ENCODE results near the gene CTCFL. TPM values are rescaled to one million over a fixed set of nuclear protein-coding genes. Genes with fewer than 3 reads are reported as not detected.
A peak's percentile ranks its signal among the peaks of the same experiment; 100 is the strongest.
"Not testable (repeated sequence)": the region's sequence is repeated elsewhere in the genome, so short reads cannot be mapped to it uniquely, and the experiment has no call there.

CTCFL gene
- total RNA-seq, 1 experiment from 2014 or later = not detected

DNA sequence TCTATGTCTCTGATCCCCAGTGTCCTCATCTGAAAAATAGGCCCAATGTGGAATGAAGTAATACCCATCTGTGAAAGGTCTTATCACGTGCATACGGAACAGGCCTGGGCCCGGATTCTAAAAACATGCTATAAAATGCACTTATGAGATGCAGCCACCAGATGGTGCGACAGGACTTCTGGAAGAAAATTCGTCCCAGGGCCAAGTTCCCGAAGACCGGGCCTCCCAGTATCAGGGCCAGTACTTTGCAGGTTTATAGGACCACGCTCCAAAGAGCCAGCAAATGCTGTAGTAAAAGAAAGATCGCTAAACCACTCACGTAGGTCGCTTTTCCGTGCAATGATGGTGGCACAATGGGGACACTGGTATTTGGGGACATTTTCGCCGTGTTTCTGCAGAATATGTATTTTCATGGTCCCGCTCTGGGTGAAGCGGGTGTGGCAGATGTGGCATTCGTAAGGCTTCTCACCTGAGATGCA is 10.6 kb downstream of the CTCFL start:
- H3K27me3 ChIP-seq (ENCODE audit: insufficient read depth, low read depth) = peaks cover 9% of the 10 kb centered on the region; the same call in 1 of the 2 replicates
- no peaks in the 10 kb centered on the region for H3K4me1 ChIP-seq (replicated peaks; ENCODE audit: insufficient read depth)
- H3K4me3 ChIP-seq = no peak overlapping the region
- no peaks in the 10 kb centered on the region for H4K20me1 ChIP-seq (ENCODE audit: insufficient read depth)
- no peaks in the 10 kb centered on the region for H3F3A ChIP-seq (ENCODE audit: insufficient read depth, low read depth)
- ChIA-PET CTCF (interaction anchor here (0.7 kb wide), 2 partner anchors 684 to 1074 kb away, joined by 4 to 5 read pairs; no protein-coding TSS in a partner anchor), POLR2A (ENCODE audit: unreplicated experiment) (no interaction called here)
- no TSS peak for BruUV-seq (replicated peaks)
- H3K27ac ChIP-seq = no peak overlapping the region
- no peak overlapping the region for H3K4me2 ChIP-seq
- no peaks in the 10 kb centered on the region for H3K9me3 ChIP-seq (ENCODE audit: insufficient read depth, low read depth)
- H2AFZ ChIP-seq = no peak overlapping the region
- TF ChIP-seq EZH2 (IDR thresholded peaks at IDR 0.05; ENCODE audit: low read depth) (no peak), CTCF (conservative IDR thresholded peaks at IDR 0.05) (peak; percentile 92)
- H3K36me3 ChIP-seq (ENCODE audit: low read depth) = no peaks in the 10 kb centered on the region
- intact Hi-C loops (cut with micrococcal nuclease; ENCODE audit: unreplicated experiment) = loop anchor here (1.0 to 5.0 kb wide), 3 partner anchors 80 to 695 kb away; no protein-coding TSS in a partner anchor
- no peaks in the 10 kb centered on the region for H3K79me2 ChIP-seq (ENCODE audit: low read depth)
- no peaks in the 10 kb centered on the region for H3K9me2 ChIP-seq (ENCODE audit: insufficient read depth)
- peak; percentile 56 for DNase-seq

GRCh38 chr20:57513199-57513598 is 11.7 kb downstream of the CTCFL start:
- no peaks in the 10 kb centered on the region for H3K9me3 ChIP-seq (ENCODE audit: insufficient read depth, low read depth)
- no peak overlapping the region for H3K4me3 ChIP-seq
- H3K9me2 ChIP-seq (ENCODE audit: insufficient read depth) = no peaks in the 10 kb centered on the region
- no peak overlapping the region for H2AFZ ChIP-seq
- intact Hi-C loops (cut with micrococcal nuclease; ENCODE audit: unreplicated experiment) = loop anchor here (5.0 kb wide), 1 partner anchor 421 kb away; no protein-coding TSS in a partner anchor
- POLR2A ChIA-PET (ENCODE audit: unreplicated experiment) = no interaction called here
- H3F3A ChIP-seq (ENCODE audit: insufficient read depth, low read depth) = 0 out of 2 replicates have a peak, but pooled peaks cover 3% of the 10 kb centered on the region
- no peaks in the 10 kb centered on the region for H4K20me1 ChIP-seq (ENCODE audit: insufficient read depth)
- no peak overlapping the region for H3K4me2 ChIP-seq
- CTCF ChIA-PET = interaction anchor here (1.0 kb wide), 1 partner anchor 12 kb away, joined by 3 read pairs; no protein-coding TSS in a partner anchor
- H3K79me2 ChIP-seq (ENCODE audit: low read depth) = no peaks in the 10 kb centered on the region
- TF ChIP-seq CTCF (conservative IDR thresholded peaks at IDR 0.05) (no peak), EZH2 (IDR thresholded peaks at IDR 0.05; ENCODE audit: low read depth) (no peak)
- no peaks in the 10 kb centered on the region for H3K27me3 ChIP-seq (ENCODE audit: insufficient read depth, low read depth)
- no peaks in the 10 kb centered on the region for H3K36me3 ChIP-seq (ENCODE audit: low read depth)
- BruUV-seq (replicated peaks) = no TSS peak
- DNase-seq = no peak
- H3K27ac ChIP-seq = no peak overlapping the region
- H3K4me1 ChIP-seq (replicated peaks; ENCODE audit: insufficient read depth) = no peaks in the 10 kb centered on the region

DNA sequence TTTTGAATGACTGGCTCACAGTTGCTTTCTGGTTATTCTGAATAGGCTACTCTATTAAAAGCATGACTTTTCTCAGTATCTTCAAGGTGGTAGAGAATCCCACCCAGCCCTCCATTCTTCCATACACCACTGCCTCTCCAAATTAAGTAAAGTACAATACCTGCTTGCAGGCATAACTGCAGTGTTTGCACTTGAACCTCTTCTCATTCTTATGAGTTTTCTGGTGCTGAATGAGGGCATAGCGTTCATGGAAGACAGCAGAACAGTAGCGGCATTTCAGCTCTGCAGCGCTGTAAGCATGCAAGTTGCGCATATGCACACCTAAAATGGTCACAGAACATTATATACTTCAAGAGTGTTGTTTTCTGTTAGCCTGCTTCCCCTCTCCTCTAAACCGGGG is 12.5 kb downstream of the CTCFL start:
- Histone ChIP-seq H3K4me3 (no peak overlapping the region), H3K27ac (no peak overlapping the region), H3K4me2 (no peak overlapping the region), H3K79me2 (ENCODE audit: low read depth) (no peaks in the 10 kb centered on the region), H3K9me3 (ENCODE audit: insufficient read depth, low read depth) (no peaks in the 10 kb centered on the region), H3K27me3 (ENCODE audit: insufficient read depth, low read depth) (no peaks in the 10 kb centered on the region), H2AFZ (no peak overlapping the region), H3K4me1 (replicated peaks; ENCODE audit: insufficient read depth) (no peaks in the 10 kb centered on the region), H3F3A (ENCODE audit: insufficient read depth, low read depth) (0 out of 2 replicates have a peak, but pooled peaks cover 3% of the 10 kb centered on the region), H3K9me2 (ENCODE audit: insufficient read depth) (no peaks in the 10 kb centered on the region), H4K20me1 (ENCODE audit: insufficient read depth) (no peaks in the 10 kb centered on the region), H3K36me3 (ENCODE audit: low read depth) (no peaks in the 10 kb centered on the region)
- ChIA-PET POLR2A (ENCODE audit: unreplicated experiment) (interaction anchor here (0.7 kb wide), 1 partner anchor 209 kb away, joined by 5 read pairs; no protein-coding TSS in a partner anchor), CTCF (interaction anchor here (0.6 kb wide), 1 partner anchor 105 kb away, joined by 11 read pairs; no protein-coding TSS in a partner anchor)
- no peak for DNase-seq
- no peak for TF ChIP-seq EZH2 (IDR thresholded peaks at IDR 0.05; ENCODE audit: low read depth)
- TF ChIP-seq CTCF (conservative IDR thresholded peaks at IDR 0.05) = no peak
- no TSS peak for BruUV-seq (replicated peaks)
- intact Hi-C loops (cut with micrococcal nuclease; ENCODE audit: unreplicated experiment) = loop anchor here (5.0 kb wide), 1 partner anchor 420 kb away; no protein-coding TSS in a partner anchor

DNA sequence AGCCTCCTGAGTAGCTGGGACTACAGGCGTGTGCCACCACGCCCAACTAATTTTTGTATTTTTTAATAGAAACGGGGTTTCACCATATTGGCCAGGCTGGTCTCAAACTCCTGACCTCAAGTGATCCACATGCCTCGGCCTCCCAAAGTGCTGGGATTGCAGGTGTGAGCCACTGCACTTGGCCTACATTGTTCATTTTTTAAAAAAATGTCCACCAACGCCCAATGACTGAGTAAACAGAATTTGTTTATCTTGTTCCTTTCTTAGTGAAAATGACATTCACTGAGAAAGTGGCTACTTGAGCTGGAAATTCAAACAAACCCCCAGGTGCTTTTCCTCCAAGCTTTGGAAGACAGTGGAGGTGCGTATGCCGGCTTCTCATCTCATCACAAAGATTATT is 13.2 kb downstream of the CTCFL start:
- not testable (repeated sequence) for H3K4me1 ChIP-seq (replicated peaks; ENCODE audit: insufficient read depth); H3K4me3 ChIP-seq; BruUV-seq (replicated peaks); H3K79me2 ChIP-seq (ENCODE audit: low read depth); H3K9me3 ChIP-seq (ENCODE audit: insufficient read depth, low read depth); DNase-seq; H2AFZ ChIP-seq; H3K9me2 ChIP-seq (ENCODE audit: insufficient read depth); H3K4me2 ChIP-seq; H3F3A ChIP-seq (ENCODE audit: insufficient read depth, low read depth); H4K20me1 ChIP-seq (ENCODE audit: insufficient read depth); H3K27ac ChIP-seq; H3K36me3 ChIP-seq (ENCODE audit: low read depth); H3K27me3 ChIP-seq (ENCODE audit: insufficient read depth, low read depth)
- CTCF ChIA-PET = interaction anchor here (0.6 kb wide), 2 partner anchors 106 to 854 kb away, joined by 8 to 11 read pairs; no protein-coding TSS in a partner anchor
- intact Hi-C loops (cut with micrococcal nuclease; ENCODE audit: unreplicated experiment) = loop anchor here (5.0 kb wide), 1 partner anchor 419 kb away; no protein-coding TSS in a partner anchor
- POLR2A ChIA-PET (ENCODE audit: unreplicated experiment) = interaction anchor here (0.7 kb wide), 1 partner anchor 210 kb away, joined by 5 read pairs; no protein-coding TSS in a partner anchor
